Measurements from ENCODE around the gene DBR1. TPM values are rescaled to one million over a fixed set of nuclear protein-coding genes. Genes with fewer than 3 reads are reported as not detected.

Gene DBR1
- total RNA-seq, 1 donor, result 17.5 TPM

DNA sequence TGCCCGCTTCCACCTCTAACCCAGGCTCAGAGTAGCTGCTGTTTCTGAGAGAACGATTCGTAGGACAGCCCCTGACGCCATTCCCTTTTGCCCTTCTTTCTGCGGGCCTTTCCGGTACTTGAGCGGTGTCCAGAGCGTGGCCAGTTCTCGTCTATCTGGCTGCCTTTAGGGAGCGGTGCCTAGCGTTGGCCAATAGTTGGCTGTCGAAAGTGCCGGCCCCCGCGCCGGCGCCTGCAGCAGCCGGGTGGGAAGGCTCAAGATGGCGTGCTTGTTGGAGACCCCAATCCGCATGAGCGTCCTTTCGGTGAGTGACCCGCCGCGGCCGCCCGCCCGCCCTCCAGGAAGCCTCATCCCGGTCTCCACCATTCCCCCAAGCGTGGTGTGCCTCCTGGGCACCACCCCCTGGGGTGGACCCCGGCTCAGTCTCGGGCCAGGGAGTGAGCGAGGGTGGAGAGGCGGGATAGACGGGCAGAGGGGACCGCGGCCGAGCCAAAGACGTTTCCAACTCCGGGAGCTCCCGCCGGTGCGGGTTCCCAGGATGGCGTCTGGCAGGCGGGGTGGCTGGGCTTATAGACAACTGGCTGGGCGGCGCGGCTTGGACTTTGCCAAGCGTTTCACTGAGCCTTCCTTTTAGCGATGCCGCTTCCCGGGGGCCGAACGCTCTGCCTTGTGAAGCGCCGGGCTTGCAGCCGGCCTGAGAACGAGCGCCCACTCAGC lies 12.7 kb upstream of the DBR1 start, which contains the start of gene ARMC8:
Gene ARMC8 (plus strand): TSS at position 6 of the 717 bp plus-strand sequence. CDS start 254 bp downstream, at position 260.
- TF ChIP-seq, protein P1, sequence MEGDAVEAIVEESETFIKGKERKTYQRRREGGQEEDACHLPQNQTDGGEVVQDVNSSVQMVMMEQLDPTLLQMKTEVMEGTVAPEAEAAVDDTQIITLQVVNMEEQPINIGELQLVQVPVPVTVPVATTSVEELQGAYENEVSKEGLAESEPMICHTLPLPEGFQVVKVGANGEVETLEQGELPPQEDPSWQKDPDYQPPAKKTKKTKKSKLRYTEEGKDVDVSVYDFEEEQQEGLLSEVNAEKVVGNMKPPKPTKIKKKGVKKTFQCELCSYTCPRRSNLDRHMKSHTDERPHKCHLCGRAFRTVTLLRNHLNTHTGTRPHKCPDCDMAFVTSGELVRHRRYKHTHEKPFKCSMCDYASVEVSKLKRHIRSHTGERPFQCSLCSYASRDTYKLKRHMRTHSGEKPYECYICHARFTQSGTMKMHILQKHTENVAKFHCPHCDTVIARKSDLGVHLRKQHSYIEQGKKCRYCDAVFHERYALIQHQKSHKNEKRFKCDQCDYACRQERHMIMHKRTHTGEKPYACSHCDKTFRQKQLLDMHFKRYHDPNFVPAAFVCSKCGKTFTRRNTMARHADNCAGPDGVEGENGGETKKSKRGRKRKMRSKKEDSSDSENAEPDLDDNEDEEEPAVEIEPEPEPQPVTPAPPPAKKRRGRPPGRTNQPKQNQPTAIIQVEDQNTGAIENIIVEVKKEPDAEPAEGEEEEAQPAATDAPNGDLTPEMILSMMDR (IDR thresholded peaks at IDR 0.05; ENCODE audit: insufficient read depth, low read length), result no peak

DNA sequence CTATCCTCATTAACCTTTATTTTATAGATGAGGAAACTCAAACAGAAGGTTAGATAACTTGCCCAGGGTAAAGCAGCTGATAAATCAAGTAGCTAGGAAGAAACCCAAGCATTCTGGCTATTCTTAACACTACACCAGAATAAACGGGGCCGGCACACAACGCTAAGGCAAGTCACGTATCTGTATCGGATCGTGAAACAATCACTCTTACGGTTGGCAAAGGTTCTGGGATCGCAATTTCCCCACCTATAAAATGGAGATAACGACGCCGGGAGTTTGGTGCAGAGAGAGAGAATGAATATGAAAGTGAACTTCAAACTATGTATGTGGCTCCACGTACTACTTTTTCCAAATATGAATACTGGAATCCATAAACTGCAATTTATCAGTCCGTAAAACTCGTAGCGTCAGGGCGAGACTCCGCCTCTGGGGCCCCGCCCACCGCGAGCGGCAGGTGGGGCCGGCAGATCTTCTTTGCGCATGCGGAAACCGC lies 12.1 kb upstream of the DBR1 start:
- TF ChIP-seq, protein P1 (IDR thresholded peaks at IDR 0.05; ENCODE audit: insufficient read depth, low read length), result no peak
- H3K4me3 ChIP-seq (ENCODE audit: low read depth, low read length), result peak overlapping the region; percentile 97
- DNase-seq (ENCODE audit: low read depth), result no peak

More for the DNA sequence above, 12.7 kb upstream of the DBR1 start, which contains the start of gene ARMC8:
- H3K4me3 ChIP-seq (ENCODE audit: low read depth, low read length), result peak within 1 kb of the TSS; percentile 97
- DNase-seq (ENCODE audit: low read depth), result peak; percentile 90

- TF ChIP-seq, protein P1 (IDR thresholded peaks at IDR 0.05; ENCODE audit: insufficient read depth, low read length), result no peak
- no peak overlapping the region for H3K4me3 ChIP-seq (ENCODE audit: low read depth, low read length)
- no peak for DNase-seq (ENCODE audit: low read depth)
These were observed 11.5 kb upstream of the DBR1 start for GRCh38 chr3:138186221-138186620.

GRCh38 chr3:138184994-138185393 lies 10.3 kb upstream of the DBR1 start:
- DNase-seq (ENCODE audit: low read depth), result no peak
- TF ChIP-seq, protein P1 (IDR thresholded peaks at IDR 0.05; ENCODE audit: insufficient read depth, low read length), result no peak
- no peak overlapping the region for H3K4me3 ChIP-seq (ENCODE audit: low read depth, low read length)

DNA sequence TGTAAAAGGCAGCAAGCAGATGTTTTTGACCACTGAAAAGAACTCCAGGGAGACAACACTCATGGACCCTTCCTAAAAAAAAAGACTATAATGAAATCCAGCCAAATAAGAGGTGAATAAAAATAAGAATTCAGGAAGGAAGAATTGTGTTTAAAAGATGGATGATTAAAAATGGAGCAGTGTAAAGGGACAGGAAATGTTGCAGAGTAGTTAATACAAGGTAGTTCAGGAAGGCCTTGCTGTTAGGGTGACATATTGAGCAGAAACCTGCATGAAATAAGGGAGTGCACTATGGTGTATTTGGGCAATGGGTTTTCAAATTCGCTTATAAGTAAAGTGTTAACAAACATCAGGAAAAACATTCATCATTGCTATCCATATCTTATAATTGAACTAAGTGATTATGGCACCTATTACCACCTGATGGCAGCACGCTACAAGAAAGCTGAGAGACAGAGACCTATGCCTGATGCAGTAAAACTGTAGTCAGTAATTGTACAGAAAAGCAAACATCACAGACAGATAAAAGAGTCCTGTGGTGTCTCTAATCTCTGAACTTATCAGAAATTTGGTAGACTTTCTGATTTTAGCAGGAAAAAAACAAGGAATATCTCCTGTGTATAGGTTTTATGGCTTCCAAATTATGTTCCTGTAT lies 5.8 kb upstream of the DBR1 start:
- DNase-seq (ENCODE audit: low read depth), result peak; percentile 64
- H3K4me3 ChIP-seq (ENCODE audit: low read depth, low read length), result no peak overlapping the region
- TF ChIP-seq, protein P1 (IDR thresholded peaks at IDR 0.05; ENCODE audit: insufficient read depth, low read length), result peak; percentile 60

GRCh38 chr3:138173769-138174420 lies 826 bp downstream of the DBR1 start:
- TF ChIP-seq, protein P1 (IDR thresholded peaks at IDR 0.05; ENCODE audit: insufficient read depth, low read length), result no peak
- peak overlapping the region; percentile 73 for H3K4me3 ChIP-seq (ENCODE audit: low read depth, low read length)
- DNase-seq (ENCODE audit: low read depth), result peak; percentile 12

Measured in fibroblast of the aortic adventitia (primary cell).